ENCODE data around the gene SLC25A40.
"Not testable (repeated sequence)": the region's sequence is repeated elsewhere in the genome, so short reads cannot be mapped to it uniquely, and the experiment has no call there.

The SLC25A40 gene

GRCh38 chr7:87866533-87866932, 9.6 kb downstream of the SLC25A40 start:
- DNase-seq, result not testable (repeated sequence)

- DNase-seq, result no peak
Observed at GRCh38 chr7:87866089-87866488, 10.1 kb downstream of the SLC25A40 start.

GRCh38 chr7:87858417-87859100, 17.6 kb downstream of the SLC25A40 start:
- DNase-seq, result no peak

DNA sequence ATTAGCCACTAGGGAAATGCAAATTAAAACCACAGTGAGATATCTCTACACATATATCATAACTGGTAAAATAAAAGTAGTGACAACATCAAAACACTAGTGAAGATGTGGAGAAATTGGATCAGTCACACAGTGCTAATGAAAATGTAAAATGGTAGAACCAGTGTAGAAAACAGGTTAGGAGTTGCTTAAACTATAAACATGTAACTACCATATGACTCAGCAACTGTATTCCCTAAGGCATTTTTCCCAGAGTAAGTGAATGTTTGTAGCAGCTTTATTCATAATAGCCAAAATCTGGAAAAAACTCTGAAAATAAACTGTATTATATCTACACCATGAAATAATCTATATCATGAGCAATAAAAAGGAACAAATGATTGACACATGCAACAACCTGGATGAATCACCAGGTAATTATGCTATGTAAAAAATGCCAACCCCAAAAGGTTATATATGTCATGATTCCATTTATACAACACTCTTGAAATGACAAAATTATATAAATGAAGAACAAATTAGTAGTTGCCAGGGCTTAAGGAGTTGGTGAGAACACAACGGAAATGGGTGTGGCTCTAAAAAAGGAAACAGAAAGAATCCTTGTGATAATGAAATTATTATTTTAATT, 22.8 kb downstream of the SLC25A40 start:
- no peak for DNase-seq

GRCh38 chr7:87852306-87852705, 23.9 kb downstream of the SLC25A40 start:
- DNase-seq, result no peak

GRCh38 chr7:87850836-87851593, 25.1 kb downstream of the SLC25A40 start:
- no peak for DNase-seq

- no peak for DNase-seq
Observed at GRCh38 chr7:87837597-87837996, 38.6 kb downstream of the SLC25A40 start.

- no peak for DNase-seq
Observed at GRCh38 chr7:87833130-87833529, 43.0 kb downstream of the SLC25A40 start.

- no peak for DNase-seq
Observed at GRCh38 chr7:87831097-87831496, 45.1 kb downstream of the SLC25A40 start.

GRCh38 chr7:87828383-87828782, 47.8 kb downstream of the SLC25A40 start:
- DNase-seq, result not testable (repeated sequence)

GRCh38 chr7:87825369-87825768, 50.8 kb downstream of the SLC25A40 start:
- DNase-seq, result not testable (repeated sequence)

DNA sequence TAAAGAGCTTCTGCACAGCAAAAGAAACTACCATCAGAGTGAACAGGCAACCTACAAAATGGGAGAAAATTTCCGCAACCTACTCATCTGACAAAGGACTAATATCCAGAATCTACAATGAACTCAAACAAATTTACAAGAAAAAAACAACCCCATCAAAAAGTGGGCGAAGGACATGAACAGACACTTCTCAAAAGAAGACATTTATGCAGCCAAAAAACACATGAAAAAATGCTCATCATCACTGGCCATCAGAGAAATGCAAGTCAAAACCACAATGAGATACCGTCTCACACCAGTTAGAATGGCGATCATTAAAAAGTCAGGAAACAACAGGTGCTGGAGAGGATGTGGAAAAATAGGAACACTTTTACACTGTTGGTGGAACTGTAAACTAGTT, 54.1 kb downstream of the SLC25A40 start:
- DNase-seq, result not testable (repeated sequence)

DNA sequence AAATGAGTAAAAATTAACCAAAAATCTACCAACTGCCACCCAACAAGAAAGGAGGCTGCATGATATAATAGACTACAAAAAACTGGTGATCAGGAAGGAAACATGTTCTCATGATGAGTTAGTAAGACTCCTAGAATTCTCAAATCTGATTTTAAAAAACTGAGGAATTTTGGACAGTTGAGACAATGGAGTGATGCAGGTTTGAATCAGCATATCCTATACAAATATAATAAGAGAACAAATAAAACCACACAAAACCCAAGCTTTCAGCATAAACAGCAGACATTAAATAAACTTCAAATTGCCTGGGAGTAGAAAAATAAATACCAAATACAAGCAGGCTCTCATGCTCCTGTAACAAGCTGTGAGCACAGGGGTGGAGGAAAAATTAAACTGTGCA, 57.8 kb downstream of the SLC25A40 start:
- DNase-seq, result no peak

- no peak for DNase-seq
Observed at GRCh38 chr7:87816389-87816788, 59.8 kb downstream of the SLC25A40 start.

- no peak for DNase-seq
Observed at GRCh38 chr7:87810726-87811125, 65.4 kb downstream of the SLC25A40 start.

DNA sequence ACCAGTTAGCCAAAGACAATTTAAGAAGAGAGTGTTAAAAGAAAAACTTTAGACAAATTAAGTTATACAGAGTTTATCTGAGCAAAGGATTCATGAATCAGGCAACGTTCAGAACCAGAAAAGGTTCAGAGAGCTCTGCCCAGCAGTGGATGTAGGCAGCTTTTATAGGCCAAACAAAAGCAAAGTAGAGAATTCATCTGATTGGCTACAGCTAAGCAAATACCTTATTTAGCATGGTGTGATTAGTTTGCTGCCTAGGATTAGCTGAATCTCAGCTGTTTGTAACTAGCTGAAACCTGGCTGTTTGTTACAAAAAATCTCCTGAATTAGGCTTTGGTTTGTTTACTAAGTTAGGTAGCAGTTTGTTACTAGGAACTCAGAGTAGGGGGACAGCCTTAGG, 66.0 kb downstream of the SLC25A40 start:
- DNase-seq, result no peak

DNA sequence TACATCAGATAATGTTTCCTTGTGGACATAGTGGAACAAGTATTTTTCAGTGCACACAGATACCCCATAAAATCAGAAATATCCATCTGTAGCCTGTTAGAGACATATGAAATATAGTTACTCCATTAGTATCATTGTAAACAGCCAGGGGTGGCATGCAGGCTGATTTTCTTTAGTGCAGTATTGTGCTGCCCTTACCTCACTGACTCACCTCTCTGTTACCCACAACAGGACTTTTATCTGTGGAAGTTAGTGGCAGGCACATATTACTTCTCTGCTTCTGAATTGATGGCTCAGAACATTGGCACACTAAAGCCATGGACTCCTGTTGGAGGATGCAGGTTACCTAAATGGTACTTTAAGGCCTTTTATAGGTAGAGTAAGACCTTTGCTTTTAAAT, 70.0 kb downstream of the SLC25A40 start:
- no peak for DNase-seq

GRCh38 chr7:87797798-87798403, 78.3 kb downstream of the SLC25A40 start:
- DNase-seq, result peak; percentile 35 to 57

GRCh38 chr7:87797395-87797794, 78.8 kb downstream of the SLC25A40 start:
- DNase-seq, result no peak

DNA sequence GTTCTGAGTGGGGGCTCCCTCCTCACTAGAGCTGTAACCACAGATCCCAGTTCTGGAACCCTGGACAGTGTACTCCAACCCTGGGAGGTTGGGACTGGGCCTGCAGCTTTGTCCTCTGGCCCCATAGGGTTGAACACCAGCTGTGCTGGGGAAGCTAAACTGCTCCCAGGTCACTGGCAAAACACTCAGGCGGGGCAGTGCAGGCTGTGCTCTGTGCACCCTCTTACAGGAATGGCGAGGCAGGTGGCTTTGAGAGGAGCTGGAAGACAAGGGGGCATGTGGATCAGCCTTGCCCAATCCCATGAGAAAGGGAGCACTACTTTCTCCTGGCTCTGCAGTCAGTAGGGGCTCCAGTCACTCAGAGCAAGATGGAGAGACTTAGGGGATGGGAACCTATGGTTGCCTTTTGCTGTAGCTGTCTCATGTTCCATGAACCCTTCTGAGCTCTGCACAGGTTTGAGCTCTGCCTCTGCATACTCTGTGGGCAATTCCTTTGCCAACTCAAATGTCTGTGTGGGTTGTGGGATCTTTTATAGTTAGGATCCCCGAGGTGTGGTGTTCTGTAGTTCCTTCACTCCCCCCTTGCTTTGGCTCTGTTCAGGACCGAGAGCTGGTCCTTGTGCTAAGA, 90.7 kb downstream of the SLC25A40 start:
- DNase-seq, result no peak

DNA sequence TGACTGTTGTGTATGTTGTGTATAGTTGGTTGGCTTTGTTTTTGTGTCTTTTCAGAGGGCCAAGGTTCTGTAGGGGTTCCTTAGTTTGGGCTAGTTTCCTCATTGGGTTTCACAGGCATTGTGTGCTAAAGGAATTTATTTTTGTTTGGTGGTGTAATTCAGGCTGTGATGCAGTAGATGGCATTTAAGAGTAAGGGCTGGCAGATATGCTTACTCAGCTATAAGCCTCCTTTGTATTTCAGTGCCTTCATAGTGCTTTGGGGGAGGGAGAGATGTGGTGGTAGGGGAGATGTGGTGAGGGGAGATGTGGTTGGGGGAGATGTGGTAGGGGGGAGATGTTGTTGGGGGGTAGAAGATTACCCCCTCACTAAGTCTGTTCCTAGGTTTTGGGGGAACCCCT, 91.7 kb downstream of the SLC25A40 start:
- DNase-seq, result no peak

Measured in SHP77 (cell line).